ENCODE data around the gene NRSN2. TPM values are rescaled to one million over a fixed set of nuclear protein-coding genes. Genes with fewer than 3 reads are reported as not detected.
A peak's percentile ranks its signal among the peaks of the same experiment; 100 is the strongest.

Gene NRSN2
- polyA plus RNA-seq, 1 of the 3 experiments (the other 2 are of a cell fraction), result 146 TPM

- Histone ChIP-seq H3K27ac (ENCODE audit: low read depth in 2 of 2, low read length in 1 of 2) (peak overlapping the region in 1 of 2 experiments; percentile 3; a peak in 1 of 4 replicates), H3K36me3 (replicated peaks in 1 of 2; ENCODE audit: control insufficient read depth in 1 of 2, insufficient read depth in 2 of 2, low read length in 1 of 2) (peaks cover 15 to 20% of the 10 kb centered on the region in 2 experiments), H3K4me3 (ENCODE audit: low read depth in 2 of 2, low read length in 1 of 2) (peak overlapping the region in 1 of 2 experiments; percentile 87; a peak in 3 of 4 replicates)
Observed at GRCh38 chr20:300345-300990, 46.4 kb upstream of the NRSN2 start.

More at GRCh38 chr20:300345-300990, 46.4 kb upstream of the NRSN2 start:
- H3K4me1 ChIP-seq (ENCODE audit: control insufficient read depth in 1 of 2, insufficient read depth in 2 of 2, low read depth in 1 of 2, low read length in 1 of 2), result peaks cover 20 to 24% of the 10 kb centered on the region in 2 experiments
- H3K79me2 ChIP-seq (ENCODE audit: insufficient read depth), result peaks cover 34% of the 10 kb centered on the region
- H2AFZ ChIP-seq (ENCODE audit: low read depth), result no peak overlapping the region
- H3K9me2 ChIP-seq, result no peaks in the 10 kb centered on the region
- peaks cover 16% of the 10 kb centered on the region for H4K20me1 ChIP-seq (ENCODE audit: insufficient read depth)
- POLR2A ChIA-PET, result interaction anchor here (4.8 kb wide), 1 partner anchor 24 kb away, joined by 29 read pairs; the partner anchor contains the start of gene SOX12
- CTCF ChIA-PET, result interaction anchor here (2.4 to 3.3 kb wide), 2 partner anchors 9 to 31 kb away, joined by 14 to 23 read pairs; no protein-coding TSS in a partner anchor
- H3K27me3 ChIP-seq (ENCODE audit: insufficient read depth), result no peaks in the 10 kb centered on the region
- whole genome bisulfite sequencing (ENCODE audit: low lambda C conversion rate), result 80% methylated on average over 10 of the region's 10 CpGs
- no peak for DNase-seq
- no peak overlapping the region for H3K9ac ChIP-seq
- no peak for TF ChIP-seq JUND (IDR thresholded peaks at IDR 0.05)
- no peak for TF ChIP-seq FOSL2 (IDR thresholded peaks at IDR 0.05; ENCODE audit: borderline replicate concordance, low read depth)
- TF ChIP-seq, protein P1, sequence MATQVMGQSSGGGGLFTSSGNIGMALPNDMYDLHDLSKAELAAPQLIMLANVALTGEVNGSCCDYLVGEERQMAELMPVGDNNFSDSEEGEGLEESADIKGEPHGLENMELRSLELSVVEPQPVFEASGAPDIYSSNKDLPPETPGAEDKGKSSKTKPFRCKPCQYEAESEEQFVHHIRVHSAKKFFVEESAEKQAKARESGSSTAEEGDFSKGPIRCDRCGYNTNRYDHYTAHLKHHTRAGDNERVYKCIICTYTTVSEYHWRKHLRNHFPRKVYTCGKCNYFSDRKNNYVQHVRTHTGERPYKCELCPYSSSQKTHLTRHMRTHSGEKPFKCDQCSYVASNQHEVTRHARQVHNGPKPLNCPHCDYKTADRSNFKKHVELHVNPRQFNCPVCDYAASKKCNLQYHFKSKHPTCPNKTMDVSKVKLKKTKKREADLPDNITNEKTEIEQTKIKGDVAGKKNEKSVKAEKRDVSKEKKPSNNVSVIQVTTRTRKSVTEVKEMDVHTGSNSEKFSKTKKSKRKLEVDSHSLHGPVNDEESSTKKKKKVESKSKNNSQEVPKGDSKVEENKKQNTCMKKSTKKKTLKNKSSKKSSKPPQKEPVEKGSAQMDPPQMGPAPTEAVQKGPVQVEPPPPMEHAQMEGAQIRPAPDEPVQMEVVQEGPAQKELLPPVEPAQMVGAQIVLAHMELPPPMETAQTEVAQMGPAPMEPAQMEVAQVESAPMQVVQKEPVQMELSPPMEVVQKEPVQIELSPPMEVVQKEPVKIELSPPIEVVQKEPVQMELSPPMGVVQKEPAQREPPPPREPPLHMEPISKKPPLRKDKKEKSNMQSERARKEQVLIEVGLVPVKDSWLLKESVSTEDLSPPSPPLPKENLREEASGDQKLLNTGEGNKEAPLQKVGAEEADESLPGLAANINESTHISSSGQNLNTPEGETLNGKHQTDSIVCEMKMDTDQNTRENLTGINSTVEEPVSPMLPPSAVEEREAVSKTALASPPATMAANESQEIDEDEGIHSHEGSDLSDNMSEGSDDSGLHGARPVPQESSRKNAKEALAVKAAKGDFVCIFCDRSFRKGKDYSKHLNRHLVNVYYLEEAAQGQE (IDR thresholded peaks at IDR 0.05; ENCODE audit: low read depth, low read length), result no peak
- TF ChIP-seq FOXM1 (IDR thresholded peaks at IDR 0.05; ENCODE audit: low read depth), result no peak
- no peak for TF ChIP-seq MXI1 (IDR thresholded peaks at IDR 0.05; ENCODE audit: low read depth, low read length)
- TF ChIP-seq RAD21 (IDR thresholded peaks at IDR 0.05; ENCODE audit: low read length), result no peak
- TF ChIP-seq RXRA (IDR thresholded peaks at IDR 0.05; ENCODE audit: borderline replicate concordance, low read depth), result no peak
- TF ChIP-seq USF1 (IDR thresholded peaks at IDR 0.05; ENCODE audit: borderline replicate concordance, low read depth), result no peak
- peaks cover 18% of the 10 kb centered on the region for H3F3A ChIP-seq (replicated peaks; ENCODE audit: insufficient read depth)
- no peaks in the 10 kb centered on the region for H3K9me3 ChIP-seq
- peak overlapping the region; percentile 86 for H3K4me2 ChIP-seq
